Lower leg skin (tissue), 4 donors: ENCODE measurements around the gene CD69. TPM values are rescaled to one million over a fixed set of nuclear protein-coding genes. Genes with fewer than 3 reads are reported as not detected.

Experiments used
- DNase-seq, 2 donors: peaks; one replicate each; pipeline ENCODE4 v3.0.0-alpha.2; 2019; ENCODE audit warnings: low spot score in 2 of 2
- H3K4me3 ChIP-seq: fragments of 200-600 bp; sonication (generic); 2 replicates; pipeline ENCODE4 v1.5.1; 2017; ENCODE audit warnings: mild to moderate bottlenecking, low read depth; ENCODE audit not compliant: poor library complexity, severe bottlenecking
- POLR2A ChIP-seq, 2 donors: fragments of 450-650 bp; IDR thresholded peaks; one replicate each; pipeline ENCODE4 v1.6.1; 2016 to 2017; ENCODE audit warnings: antibody characterized with exemption in 2 of 2, mild to moderate bottlenecking in 1 of 2, moderate library complexity in 1 of 2
- WGBS, 2 donors: methylation state at CpG; one replicate each; pipeline ENCODE4 v1.1.5; 2018; 5-methylcytosine and 5-hydroxymethylcytosine counted together
- intact Hi-C: fragments of 100-400 bp; cut with DNase I; formaldehyde crosslinking; loops from one replicate; pipeline ENCODE4 v1.15.0; 2023; ENCODE audit warnings: low total_unique reads
- total RNA-seq, 4 donors: library from RNA; depleted of rRNA; stranded (reverse); fragments of >200 nt; gene quantifications; one replicate each; pipeline ENCODE4 v1.1.0, GENCODE V29; 2016
- TF ChIP-seq, protein P1 (sequence below), 3 donors: fragments of 450-650 bp; IDR thresholded peaks; one replicate each; pipeline ENCODE4 v1.5.1; 2016; ENCODE audit warnings: antibody characterized with exemption in 3 of 3, mild to moderate bottlenecking in 3 of 3, moderate library complexity in 2 of 3

CD69 gene
- total RNA-seq, 4 donors from 2014 or later = 0.61 to 4.0 (median 1.9) TPM

DNA sequence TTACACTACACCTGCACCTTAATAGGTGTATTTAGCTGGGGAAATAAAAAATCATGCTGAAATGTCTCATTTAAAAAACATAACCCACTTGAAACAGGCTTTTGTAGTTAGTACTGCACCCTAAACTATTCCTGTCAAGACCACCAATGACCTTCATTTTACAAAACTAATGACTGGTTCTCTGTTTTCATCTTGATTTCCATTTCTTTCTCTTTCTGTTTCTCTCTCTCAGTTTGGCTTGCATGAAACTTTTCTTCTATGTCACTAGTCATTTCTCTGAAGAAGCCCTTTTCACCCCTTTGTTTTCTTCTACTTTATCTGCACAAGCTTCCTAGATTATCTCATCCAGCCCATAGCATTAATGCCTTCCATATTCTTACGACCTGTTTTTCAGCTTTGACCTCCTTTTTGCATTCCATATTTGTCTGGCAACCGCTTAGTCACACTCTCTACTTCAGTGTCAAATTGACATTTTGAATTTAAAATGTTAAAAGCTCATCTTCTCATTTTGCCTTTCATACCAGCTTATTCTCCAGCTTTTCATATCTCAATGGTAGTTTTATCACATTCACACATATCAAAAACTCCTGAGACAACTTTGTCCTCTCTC is 33.9 kb upstream of the CD69 start:
- intact Hi-C loops = loop anchor here (5.0 kb wide), 1 partner anchor 42 kb away; no protein-coding TSS in a partner anchor

DNA sequence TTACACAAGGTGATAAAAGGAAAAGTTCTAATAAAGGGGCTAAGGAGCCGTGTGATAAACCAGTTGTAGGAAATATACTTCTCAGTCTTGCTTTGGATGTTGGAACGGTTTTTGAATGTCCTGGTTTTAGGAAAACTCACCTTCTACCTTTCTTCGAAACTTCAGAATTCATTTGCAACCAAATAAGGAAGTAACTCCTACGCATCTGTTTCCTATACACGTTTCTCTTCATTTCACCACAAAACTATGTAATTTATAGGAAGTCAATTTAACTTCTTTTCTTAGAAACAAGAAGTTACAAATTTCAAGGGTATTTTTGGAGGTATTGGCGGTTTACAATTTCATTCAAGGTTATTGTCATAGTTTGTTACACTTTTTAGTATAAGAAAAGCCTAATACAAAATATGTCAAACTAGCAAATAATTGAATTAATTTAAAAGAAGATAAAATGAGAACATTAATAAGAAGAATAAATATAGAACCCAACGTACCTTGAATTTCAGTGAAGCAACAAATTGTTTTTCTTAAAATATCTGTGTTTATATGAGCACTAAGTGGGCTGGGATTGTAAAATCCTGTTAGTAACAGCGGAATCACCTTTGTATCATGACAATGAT is 33.2 kb upstream of the CD69 start:
- TF ChIP-seq, protein P1, sequence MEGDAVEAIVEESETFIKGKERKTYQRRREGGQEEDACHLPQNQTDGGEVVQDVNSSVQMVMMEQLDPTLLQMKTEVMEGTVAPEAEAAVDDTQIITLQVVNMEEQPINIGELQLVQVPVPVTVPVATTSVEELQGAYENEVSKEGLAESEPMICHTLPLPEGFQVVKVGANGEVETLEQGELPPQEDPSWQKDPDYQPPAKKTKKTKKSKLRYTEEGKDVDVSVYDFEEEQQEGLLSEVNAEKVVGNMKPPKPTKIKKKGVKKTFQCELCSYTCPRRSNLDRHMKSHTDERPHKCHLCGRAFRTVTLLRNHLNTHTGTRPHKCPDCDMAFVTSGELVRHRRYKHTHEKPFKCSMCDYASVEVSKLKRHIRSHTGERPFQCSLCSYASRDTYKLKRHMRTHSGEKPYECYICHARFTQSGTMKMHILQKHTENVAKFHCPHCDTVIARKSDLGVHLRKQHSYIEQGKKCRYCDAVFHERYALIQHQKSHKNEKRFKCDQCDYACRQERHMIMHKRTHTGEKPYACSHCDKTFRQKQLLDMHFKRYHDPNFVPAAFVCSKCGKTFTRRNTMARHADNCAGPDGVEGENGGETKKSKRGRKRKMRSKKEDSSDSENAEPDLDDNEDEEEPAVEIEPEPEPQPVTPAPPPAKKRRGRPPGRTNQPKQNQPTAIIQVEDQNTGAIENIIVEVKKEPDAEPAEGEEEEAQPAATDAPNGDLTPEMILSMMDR (IDR thresholded peaks at IDR 0.05) = no peak
- no peak for TF ChIP-seq POLR2A (IDR thresholded peaks at IDR 0.05)
- 75% methylated on average over 8 of the region's 8 CpGs for WGBS, 2 donors
- intact Hi-C loops = loop anchor here (5.0 kb wide), 1 partner anchor 42 kb away; no protein-coding TSS in a partner anchor
- DNase-seq = no peak
- no peak overlapping the region for H3K4me3 ChIP-seq

More for the DNA sequence above, 33.9 kb upstream of the CD69 start:
- H3K4me3 ChIP-seq = no peak overlapping the region
- WGBS, 2 donors = 60 to 69% methylated on average over 2 of the region's 2 CpGs
- TF ChIP-seq, protein P1 (IDR thresholded peaks at IDR 0.05) = no peak
- no peak for TF ChIP-seq POLR2A (IDR thresholded peaks at IDR 0.05)
- no peak for DNase-seq

DNA sequence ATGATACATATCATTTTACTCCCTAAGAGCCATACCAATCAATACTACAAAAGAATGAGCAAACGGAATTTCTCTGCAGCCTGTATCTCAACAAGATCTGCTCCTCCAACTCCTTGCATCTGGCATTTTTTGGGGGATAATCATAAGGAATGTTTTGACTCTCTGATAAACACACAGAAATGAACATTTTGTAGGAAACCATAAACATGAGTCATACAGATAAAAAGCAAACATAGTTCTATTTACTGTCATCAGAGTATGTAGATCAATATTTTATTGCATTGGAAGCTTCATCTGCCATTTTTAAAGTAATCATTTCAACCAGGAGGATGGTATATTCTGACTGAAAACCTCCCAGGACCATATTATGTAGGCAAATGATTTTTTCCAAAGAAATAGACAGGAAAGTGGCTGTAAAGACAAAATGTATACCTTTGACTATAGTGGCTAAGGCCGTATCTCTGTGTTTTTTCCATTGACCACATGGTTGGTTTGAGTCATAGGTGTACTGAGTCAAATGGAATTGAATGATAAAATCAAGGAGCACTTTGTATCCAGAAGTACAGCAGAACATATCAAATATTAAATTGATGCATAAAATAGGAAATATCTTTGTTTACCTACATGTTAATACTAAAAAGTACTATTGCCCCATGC is 32.4 kb upstream of the CD69 start:
- WGBS, 2 donors = 87 to 90% methylated on average over 2 of the region's 2 CpGs
- no peak overlapping the region for H3K4me3 ChIP-seq
- intact Hi-C loops = loop anchor here (5.0 kb wide), 1 partner anchor 41 kb away; no protein-coding TSS in a partner anchor
- DNase-seq = no peak
- no peak for TF ChIP-seq POLR2A (IDR thresholded peaks at IDR 0.05)
- TF ChIP-seq, protein P1 (IDR thresholded peaks at IDR 0.05) = no peak

DNA sequence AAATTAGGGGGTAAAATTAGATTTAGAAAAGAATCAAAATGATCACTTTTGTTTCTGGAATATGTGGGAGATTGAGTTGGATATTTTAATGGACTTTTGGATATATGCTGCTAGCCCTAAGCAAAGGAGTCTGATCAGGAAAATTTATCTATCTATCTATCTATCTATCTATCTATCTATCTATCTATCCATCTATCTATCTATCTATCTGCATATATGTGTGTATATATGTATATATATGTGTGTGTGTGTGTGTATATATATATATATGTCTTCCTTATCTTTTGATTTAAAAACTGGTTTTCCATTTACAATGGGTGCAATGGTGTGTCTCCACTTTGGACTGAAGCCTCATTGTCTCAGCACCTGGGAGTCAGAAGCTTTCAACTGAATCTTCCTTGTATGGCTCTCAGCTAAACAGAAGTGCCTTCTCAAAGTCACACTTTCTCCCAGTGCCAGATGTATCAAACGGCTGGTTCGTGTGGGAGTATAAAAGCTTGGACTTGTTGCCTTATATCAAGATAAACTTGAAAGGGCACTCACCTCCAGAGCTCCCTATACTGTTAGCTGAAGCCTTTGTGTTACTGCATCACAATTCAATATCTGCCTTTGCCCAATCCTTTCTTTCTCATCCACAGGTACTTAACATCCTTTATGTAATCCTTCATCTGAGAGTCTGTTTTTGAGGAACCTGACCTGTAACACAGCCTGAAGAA is 31.6 kb upstream of the CD69 start:
- intact Hi-C loops = loop anchor here (5.0 kb wide), 1 partner anchor 40 kb away; no protein-coding TSS in a partner anchor
- H3K4me3 ChIP-seq = no peak overlapping the region
- 40 to 56% methylated on average over 2 of the region's 2 CpGs for WGBS, 2 donors
- TF ChIP-seq, protein P1 (IDR thresholded peaks at IDR 0.05) = no peak
- TF ChIP-seq POLR2A (IDR thresholded peaks at IDR 0.05) = no peak
- no peak for DNase-seq

DNA sequence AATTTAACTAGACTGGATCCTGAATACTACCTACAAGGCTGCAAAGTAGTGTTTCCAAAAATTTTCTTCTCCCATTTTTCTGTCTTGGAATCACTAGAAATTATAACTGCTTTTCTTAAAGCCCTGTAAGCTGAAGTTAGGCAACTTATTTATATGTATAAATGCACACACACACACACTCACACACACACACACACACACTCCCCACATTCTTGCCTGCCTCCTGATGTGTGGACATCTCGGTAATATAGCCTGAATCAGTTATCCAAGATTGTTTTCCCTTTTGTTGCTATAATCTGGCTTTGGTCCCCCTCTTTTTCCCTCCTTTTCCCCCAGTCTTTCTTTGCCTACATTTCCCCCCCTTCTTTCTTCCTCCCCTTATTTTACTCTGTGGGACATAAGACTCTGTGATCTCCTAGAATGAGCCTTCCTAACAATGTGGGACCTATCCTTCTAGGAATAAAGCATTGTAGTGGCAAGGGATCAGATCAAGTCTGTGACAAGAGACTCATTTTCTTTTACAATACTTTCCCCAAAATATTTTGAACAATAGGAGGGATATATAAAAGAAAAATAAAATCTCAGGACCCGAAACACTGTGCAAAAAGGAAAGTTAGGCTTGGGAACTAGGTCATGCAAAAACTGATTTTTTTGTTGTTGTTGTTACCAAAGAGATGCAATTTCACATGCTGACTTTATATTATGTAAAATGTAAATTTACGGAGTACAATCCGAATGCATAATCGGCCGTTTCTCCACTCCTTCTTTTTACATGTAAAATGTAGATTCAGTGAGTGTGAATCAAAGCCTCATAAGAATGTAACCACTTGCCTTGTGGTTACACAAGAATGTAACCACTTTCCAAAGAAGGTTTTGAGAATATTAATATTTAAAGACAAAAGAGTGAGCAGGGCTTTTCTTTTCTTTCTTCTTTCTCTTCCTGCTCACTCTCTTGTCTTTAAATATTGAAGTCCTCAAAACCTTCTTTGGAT is 26.3 kb upstream of the CD69 start:
- 80% methylated on average over 6 of the region's 6 CpGs for WGBS, 2 donors
- no peak for TF ChIP-seq POLR2A (IDR thresholded peaks at IDR 0.05)
- TF ChIP-seq, protein P1 (IDR thresholded peaks at IDR 0.05) = no peak

More for the DNA sequence above, 26.3 kb upstream of the CD69 start:
- H3K4me3 ChIP-seq = no peak overlapping the region
- intact Hi-C loops = no loop called here
- no peak for DNase-seq
